ENCODE results near the gene ITFG2.
"Not testable (repeated sequence)": the region's sequence is repeated elsewhere in the genome, so short reads cannot be mapped to it uniquely, and the experiment has no call there.

Gene ITFG2

DNA sequence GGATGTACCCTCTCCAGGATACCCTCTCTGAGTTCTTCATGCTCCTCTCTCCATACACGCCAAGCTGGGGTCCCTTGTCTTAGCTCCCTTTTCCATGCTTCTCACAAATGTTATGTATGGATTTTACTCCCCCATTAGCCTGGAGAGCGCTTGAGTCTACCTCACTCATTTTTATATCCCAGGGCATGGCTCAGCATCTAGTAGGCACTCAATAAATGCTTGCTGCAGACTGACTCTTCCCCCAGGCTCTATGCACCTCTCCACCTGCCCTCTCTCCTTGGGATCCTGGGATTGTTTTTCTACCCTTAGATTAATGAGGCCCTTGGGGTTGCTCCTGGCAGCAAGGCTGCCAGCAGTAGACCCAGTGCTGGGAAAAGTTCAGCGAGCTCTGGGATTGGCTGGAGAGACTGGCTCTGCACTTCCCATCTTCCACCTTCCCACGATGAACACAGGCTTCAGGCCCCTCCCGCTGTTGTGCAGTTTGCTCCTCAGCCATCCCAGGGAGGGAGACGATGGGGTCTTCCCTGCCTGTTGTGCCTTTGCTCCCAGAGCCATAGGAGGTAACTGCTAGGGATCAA lies 20.2 kb downstream of the ITFG2 start:
- FAIRE-seq, result no peak

DNA sequence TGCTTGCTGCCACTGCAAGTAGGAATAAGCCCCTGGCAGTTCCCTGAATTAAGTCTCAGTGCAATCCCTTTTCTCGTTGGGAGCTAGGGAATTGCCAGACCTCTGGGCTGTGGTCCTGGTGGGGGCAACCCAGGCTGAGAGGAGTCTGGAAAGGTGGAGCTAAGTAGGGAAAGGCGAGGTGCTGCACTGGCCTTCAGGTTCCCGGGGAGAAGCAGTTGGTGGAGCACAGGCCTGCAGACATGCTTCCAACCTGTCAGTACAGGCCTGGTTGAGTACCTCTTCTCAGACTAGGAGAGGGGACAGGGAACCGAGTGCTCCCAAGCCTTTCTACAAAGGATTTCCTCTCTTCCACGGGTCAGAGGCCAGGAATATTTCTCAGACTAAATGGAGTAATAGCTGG lies 20.9 kb downstream of the ITFG2 start:
- no peak for FAIRE-seq

DNA sequence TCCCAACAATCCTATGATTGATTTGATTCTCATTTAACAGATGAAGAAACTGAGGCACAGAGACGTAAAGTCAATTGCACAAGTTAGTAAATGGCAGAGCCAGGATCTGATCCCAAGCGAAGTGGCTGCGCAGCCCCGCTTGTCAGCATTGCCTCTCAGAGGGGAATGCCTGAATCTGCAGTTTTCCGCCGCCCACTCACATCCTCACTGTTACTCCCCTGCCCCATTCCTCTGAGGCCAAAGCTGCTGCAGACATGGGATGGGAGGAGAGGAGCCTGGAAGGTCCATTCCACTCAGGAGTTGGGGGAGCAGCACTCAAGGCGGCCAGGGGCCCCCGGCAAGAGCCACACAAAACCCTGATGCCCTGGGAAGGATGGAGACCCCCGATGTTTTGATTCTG lies 21.3 kb downstream of the ITFG2 start:
- no peak for FAIRE-seq

GRCh38 chr12:2834581-2835491 lies 22.4 kb downstream of the ITFG2 start, which contains the start of gene NRIP2:
Gene NRIP2 (minus strand): TSS chr12:2835035. CDS start chr12:2834983, 52 bp downstream.
- FAIRE-seq, result no peak

GRCh38 chr12:2835691-2836403 lies 23.4 kb downstream of the ITFG2 start:
- FAIRE-seq, result no peak

GRCh38 chr12:2836574-2836973 lies 24.1 kb downstream of the ITFG2 start:
- FAIRE-seq, result no peak

DNA sequence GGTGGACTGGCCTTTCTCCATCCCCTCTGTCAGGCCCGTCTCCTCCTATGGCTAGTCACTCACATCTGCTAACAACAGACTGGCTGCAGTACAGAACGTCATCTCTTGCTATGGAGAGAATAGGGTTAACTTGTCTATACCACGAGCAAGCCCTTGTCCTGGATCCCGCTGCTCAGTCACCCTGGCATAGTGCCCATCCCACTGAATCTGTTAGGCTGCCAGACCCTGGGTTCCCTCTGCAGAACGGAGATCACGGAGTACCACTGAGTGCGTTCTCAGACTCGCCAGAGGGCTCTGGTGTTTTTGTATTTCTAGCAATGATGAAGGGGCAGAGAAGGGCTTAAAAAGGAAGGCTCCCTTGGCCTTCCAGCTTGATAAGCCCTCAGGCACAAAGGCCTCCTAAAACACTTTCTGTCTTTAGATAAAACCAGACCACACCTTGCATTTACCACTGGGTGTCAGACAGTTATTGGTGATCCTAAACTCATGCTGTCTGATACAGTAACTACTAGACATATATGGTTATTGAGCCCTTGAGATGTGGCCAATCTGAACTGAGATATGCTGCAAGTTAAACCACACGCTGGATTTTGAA lies 28.7 kb downstream of the ITFG2 start:
- no peak for FAIRE-seq

GRCh38 chr12:2842948-2843347 lies 30.5 kb downstream of the ITFG2 start:
- no peak for FAIRE-seq

GRCh38 chr12:2844786-2845185 lies 32.3 kb downstream of the ITFG2 start:
- FAIRE-seq, result no peak

DNA sequence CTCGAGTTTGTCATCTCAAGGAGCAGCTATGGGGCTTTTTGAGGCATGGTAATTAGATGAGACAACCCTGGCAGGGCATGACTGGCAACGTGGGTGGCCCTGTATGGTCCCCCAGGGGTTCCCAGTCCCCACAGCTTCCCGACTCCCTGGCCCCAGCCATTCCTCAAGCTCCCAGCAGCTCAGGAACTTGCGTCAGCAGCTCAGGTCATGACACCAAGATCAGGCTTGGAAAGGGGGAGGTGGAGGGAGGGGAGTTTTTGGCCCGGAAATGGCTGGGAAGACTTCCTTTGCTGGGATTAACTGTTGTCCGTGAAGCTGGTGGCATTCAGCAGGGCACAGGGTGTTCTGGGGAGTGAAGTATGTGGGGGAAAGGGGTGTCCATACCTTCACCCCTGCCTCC lies 32.8 kb downstream of the ITFG2 start:
- no peak for FAIRE-seq

GRCh38 chr12:2851931-2852330 lies 39.5 kb downstream of the ITFG2 start:
- FAIRE-seq, result no peak

GRCh38 chr12:2853626-2854025 lies 41.2 kb downstream of the ITFG2 start:
- FAIRE-seq, result no peak

DNA sequence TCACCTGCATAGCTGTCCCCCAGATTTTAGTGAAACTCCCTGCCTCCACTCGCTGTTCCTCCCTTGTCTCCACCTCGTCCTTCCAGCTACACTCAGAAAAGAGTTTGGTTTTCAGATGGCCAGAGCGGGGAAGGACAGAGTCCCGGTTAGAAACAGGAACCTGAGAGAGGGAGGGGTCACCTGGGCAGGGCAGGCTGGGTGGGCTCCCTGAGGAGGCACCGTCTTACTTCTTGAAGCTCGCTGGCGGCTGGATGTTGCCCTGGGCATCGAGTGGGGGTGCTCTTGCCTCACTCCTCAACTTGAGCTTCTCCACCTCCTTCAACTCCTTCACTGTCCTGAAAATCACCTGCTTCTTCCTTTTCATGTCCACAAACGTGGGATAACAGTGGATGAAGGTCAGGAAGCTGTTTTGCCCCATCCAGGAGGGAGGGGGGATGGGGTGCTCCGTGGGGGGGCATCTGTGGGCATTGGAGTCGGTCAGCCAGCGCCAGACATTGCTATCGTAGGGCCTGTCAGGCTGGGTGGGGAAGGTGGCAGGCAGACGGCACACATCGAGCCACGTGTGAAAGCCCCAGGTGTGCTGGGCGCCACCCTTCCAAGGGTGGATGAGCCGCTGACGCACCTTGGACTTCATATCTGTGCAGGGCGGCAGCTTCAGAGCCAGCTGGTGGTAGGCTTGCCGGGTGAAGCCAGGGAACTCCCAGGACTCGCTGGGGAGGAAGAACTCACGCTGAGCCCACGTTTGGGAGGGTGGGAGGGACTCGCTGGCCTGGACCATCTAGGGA lies 42.4 kb downstream of the ITFG2 start:
- no peak for FAIRE-seq

GRCh38 chr12:2855546-2855945 lies 43.1 kb downstream of the ITFG2 start:
- no peak for FAIRE-seq

GRCh38 chr12:2856051-2856450 lies 43.6 kb downstream of the ITFG2 start:
- no peak for FAIRE-seq

DNA sequence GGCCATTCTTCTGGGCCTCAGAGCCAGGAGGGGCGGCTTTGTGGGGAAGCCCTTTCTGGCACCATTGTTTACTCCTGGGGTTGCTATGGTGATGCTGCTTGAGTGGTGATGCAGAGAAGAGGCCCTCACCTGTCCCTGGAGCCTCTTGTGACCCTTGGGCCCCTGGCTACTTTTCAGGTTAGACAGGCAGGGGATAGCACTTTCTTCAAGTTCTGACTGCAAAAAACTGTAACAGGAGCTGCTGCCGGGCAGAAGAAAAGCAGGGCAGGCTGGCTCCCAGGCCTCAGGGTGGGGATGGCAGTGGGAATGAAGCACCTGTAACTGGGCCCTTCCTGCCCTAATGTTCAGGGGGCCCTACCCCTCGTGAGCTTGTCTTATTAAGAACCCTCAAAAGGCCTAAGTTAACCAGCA lies 44.6 kb downstream of the ITFG2 start, which contains the start of gene TEX52:
Gene TEX52, minus strand, starts transcription at position 19 of the 411 bp plus-strand sequence. Its CDS starts 13 bp downstream, at position 6.
- no peak for FAIRE-seq

GRCh38 chr12:2857576-2857975 lies 45.1 kb downstream of the ITFG2 start:
- no peak for FAIRE-seq

GRCh38 chr12:2858334-2858733 lies 45.9 kb downstream of the ITFG2 start:
- FAIRE-seq, result no peak

- FAIRE-seq, result no peak
Measured at GRCh38 chr12:2858944-2859421, 46.5 kb downstream of the ITFG2 start.

DNA sequence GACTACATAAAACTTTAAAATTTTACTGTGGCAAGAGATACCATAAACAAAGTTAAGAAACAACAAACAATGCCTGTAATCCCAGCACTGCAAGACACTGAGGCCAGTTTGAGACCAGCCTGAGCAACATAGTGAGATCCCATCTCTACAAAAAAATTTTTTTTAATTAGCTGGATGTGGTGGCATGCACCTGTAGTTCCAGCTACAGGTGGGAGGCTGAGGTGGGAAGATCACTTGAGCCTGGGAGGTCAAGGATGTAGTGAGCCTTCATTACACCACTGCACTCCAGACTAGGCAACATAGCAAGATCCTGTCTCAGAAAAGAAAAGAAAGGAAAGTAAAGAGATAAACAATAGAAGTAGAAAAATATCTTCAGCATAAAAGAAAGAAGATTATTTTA lies 47.7 kb downstream of the ITFG2 start:
- FAIRE-seq, result no peak

- no peak for FAIRE-seq
Measured at GRCh38 chr12:2862876-2863275, 50.4 kb downstream of the ITFG2 start.

DNA sequence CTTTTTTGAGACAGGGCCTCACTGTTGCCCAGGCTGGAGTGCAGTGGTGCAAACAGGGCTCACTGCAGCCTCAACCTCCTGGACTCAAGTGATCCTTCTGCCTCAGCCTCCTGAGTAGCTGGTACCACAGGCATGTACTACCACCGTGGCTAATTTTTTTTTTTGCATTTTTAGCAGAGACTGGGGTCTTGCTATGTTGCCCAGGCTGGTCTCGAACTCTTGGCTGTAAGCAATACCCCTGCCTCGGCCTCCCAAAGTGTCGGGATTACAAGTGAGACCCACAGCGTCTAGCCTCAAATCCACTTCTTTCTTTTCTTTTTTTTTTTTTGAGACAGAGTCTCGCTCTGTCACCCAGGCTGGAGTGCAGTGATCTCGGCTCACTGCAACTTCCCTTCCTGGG lies 50.9 kb downstream of the ITFG2 start:
- FAIRE-seq, result not testable (repeated sequence)

Measured in endometrium (tissue), 2 donors.